ENCODE data around the gene SSRP1. TPM values are rescaled to one million over a fixed set of nuclear protein-coding genes. Genes with fewer than 3 reads are reported as not detected.

The SSRP1 gene
- polyA plus RNA-seq, 1 donor (not counting 4 experiments of a cell fraction or from before 2014, with no cell fraction given), result 115 TPM

DNA sequence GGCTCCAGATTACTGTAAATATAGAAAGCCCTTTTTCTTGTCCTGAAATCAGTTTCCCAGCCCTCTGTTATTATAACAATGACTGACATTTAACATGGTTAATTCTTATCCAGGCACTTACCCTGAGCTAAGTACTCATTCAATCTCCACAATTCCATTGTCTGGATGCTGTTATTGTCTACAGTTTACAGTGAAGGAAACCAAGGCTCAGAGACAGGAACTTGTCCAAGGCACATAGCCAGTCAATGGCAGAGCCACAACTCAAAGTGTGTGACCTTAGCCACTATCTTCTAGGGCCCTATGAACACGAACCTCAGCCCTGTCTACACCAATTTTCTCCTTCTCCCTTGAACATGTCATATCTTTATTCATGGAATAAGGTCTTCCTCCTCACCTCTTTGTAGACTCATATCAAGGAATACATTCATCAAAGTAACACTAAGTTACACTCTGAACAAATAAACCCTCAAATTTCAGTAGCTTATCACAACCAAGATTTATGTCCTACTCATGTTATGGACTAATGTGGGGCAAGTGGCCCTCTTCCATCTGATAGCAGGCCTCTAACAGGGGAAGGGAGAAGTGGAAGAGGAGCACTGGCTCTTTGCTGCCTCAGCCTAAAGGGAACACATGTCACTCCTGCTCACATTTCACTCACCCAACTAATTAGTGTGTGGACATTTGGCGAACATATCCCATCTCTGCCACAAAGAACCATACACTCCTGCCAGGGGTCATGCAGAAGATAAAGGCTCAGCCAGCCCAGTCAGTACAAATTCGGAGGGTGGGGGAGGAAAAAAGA is 59.3 kb downstream of the SSRP1 start:
- DNase-seq (ENCODE audit: low read depth, low spot score) (no peak), FAIRE-seq (no peak)
- Histone ChIP-seq H3K4me3 (ENCODE audit: control insufficient read depth in 2 of 3, extremely low read depth in 1 of 3, insufficient read depth in 2 of 3, low read depth in 1 of 3, low read length in 3 of 3) (no peak overlapping the region), H3K9ac (ENCODE audit: control insufficient read depth, extremely low read depth, insufficient read depth, low read length) (no peak overlapping the region), H3K4me1 (ENCODE audit: control insufficient read depth, extremely low read depth, insufficient read depth, low read length) (peaks cover 40% of the 10 kb centered on the region), H3K9me3 (ENCODE audit: control insufficient read depth, low read depth, low read length) (no peaks in the 10 kb centered on the region), H3K79me2 (ENCODE audit: control insufficient read depth, insufficient read depth, low read length) (no peaks in the 10 kb centered on the region), H2AFZ (ENCODE audit: control insufficient read depth, low read length) (no peak overlapping the region), H3K9me1 (ENCODE audit: control insufficient read depth, extremely low read depth, insufficient read depth, low read length) (no peaks in the 10 kb centered on the region), H3K36me3 (ENCODE audit: control insufficient read depth in 2 of 2, extremely low read depth in 1 of 2, insufficient read depth in 2 of 2, low read length in 2 of 2) (no peaks in the 10 kb centered on the region), H3K27me3 (ENCODE audit: control insufficient read depth, extremely low read depth, insufficient read depth, low read length) (no peaks in the 10 kb centered on the region), H3K4me2 (ENCODE audit: control insufficient read depth, extremely low read depth, insufficient read depth, low read depth, low read length) (no peak overlapping the region), H4K20me1 (ENCODE audit: control insufficient read depth, extremely low read depth, insufficient read depth, low read length) (no peaks in the 10 kb centered on the region), H3K27ac (ENCODE audit: control insufficient read depth, insufficient read depth, low read length) (no peak overlapping the region)
- TF ChIP-seq, protein P1, sequence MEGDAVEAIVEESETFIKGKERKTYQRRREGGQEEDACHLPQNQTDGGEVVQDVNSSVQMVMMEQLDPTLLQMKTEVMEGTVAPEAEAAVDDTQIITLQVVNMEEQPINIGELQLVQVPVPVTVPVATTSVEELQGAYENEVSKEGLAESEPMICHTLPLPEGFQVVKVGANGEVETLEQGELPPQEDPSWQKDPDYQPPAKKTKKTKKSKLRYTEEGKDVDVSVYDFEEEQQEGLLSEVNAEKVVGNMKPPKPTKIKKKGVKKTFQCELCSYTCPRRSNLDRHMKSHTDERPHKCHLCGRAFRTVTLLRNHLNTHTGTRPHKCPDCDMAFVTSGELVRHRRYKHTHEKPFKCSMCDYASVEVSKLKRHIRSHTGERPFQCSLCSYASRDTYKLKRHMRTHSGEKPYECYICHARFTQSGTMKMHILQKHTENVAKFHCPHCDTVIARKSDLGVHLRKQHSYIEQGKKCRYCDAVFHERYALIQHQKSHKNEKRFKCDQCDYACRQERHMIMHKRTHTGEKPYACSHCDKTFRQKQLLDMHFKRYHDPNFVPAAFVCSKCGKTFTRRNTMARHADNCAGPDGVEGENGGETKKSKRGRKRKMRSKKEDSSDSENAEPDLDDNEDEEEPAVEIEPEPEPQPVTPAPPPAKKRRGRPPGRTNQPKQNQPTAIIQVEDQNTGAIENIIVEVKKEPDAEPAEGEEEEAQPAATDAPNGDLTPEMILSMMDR (optimal IDR thresholded peaks at IDR 0.05 in 1 of 3, IDR thresholded peaks at IDR 0.05 in 1 of 3, conservative IDR thresholded peaks at IDR 0.05 in 1 of 3; ENCODE audit: extremely low read depth in 1 of 3, insufficient read depth in 2 of 3, low read length in 3 of 3), result no peak
- TF ChIP-seq EZH2 (IDR thresholded peaks at IDR 0.05; ENCODE audit: low read length), result no peak
- dilution Hi-C loops (cut with MboI; ENCODE audit: extremely low pct_ligation_motif_present, low sequenced_read_pairs), result loop anchor here (25.0 kb wide), 1 partner anchor 439 kb away; no protein-coding TSS in a partner anchor

Other genes with a start within 250 kb of the SSRP1 start
- not detected in 3 replicates for gene LRRC55, start 153.9 kb downstream of the SSRP1 start, polyA plus RNA-seq
- 0.03 TPM in 1 of 3 replicates, not detected in the others for gene APLNR, start 98.6 kb downstream of the SSRP1 start, polyA plus RNA-seq
- 88.3 to 107 TPM (median 94.3 TPM) in 3 replicates for gene TNKS1BP1, start 10.9 kb downstream of the SSRP1 start, polyA plus RNA-seq
- not detected in 3 replicates for gene P2RX3, start 2.5 kb upstream of the SSRP1 start, polyA plus RNA-seq
- gene PRG3, start 45.3 kb upstream of the SSRP1 start, polyA plus RNA-seq, result not detected in 3 replicates
- gene PRG2, start 54.8 kb upstream of the SSRP1 start, polyA plus RNA-seq, result 0.09 TPM in 1 of 3 replicates, not detected in the others
- 14.1 to 83.9 TPM (median 48.1 TPM) in 3 replicates for gene SLC43A3, start 91.2 kb upstream of the SSRP1 start, polyA plus RNA-seq
- 0.03 to 0.12 TPM in 2 of 3 replicates, not detected in the other for gene RTN4RL2, start 124.6 kb upstream of the SSRP1 start, polyA plus RNA-seq
- 0.45 to 0.91 TPM (median 0.75 TPM) in 3 replicates for gene SLC43A1, start 179.8 kb upstream of the SSRP1 start, polyA plus RNA-seq
- 65.7 to 92.2 TPM (median 70.9 TPM) in 3 replicates for gene TIMM10, start 194.9 kb upstream of the SSRP1 start, polyA plus RNA-seq
- not detected in 3 replicates for gene SMTNL1, start 201.7 kb upstream of the SSRP1 start, polyA plus RNA-seq
- gene UBE2L6, start 231.8 kb upstream of the SSRP1 start, polyA plus RNA-seq, result 56.6 to 91.9 TPM (median 83.0 TPM) in 3 replicates

All from keratinocyte (primary cell).